Activated CD4-positive, alpha-beta T cell treated with anti-CD3 and anti-CD28 coated beads, Interleukin-2, amount 10 ng/mL, durations not matched to agents 7 days and 5 days (primary cell): Measurements from ENCODE around the gene BRSK2. TPM values are rescaled to one million over a fixed set of nuclear protein-coding genes. Genes with fewer than 3 reads are reported as not detected.

Experiments used
- CTCF ChIA-PET: fragments of 350-600 bp; sonication (Branson Sonifier 250); formaldehyde crosslinking; loops from one replicate; lab custom pipeline; 2021; ENCODE audit warnings: antibody characterized with exemption; lab: Charles Lee
- POLR2A ChIA-PET: fragments of 350-600 bp; sonication (Branson Sonifier 250); formaldehyde crosslinking; loops from one replicate; lab custom pipeline; 2021; ENCODE audit warnings: antibody characterized with exemption; lab: Charles Lee
- DNase-seq: peaks from one replicate; pipeline ENCODE4 v3.0.0-alpha.2; 2020
- H3K27ac Mint-ChIP-seq: one replicate; pipeline ENCODE4 v1.8.0; 2021; ENCODE audit warnings: mild to moderate bottlenecking, moderate library complexity, mixed read lengths
- H3K27me3 Mint-ChIP-seq: one replicate; pipeline ENCODE4 v1.8.0; 2021; ENCODE audit warnings: mixed read lengths
- H3K36me3 Mint-ChIP-seq: one replicate; pipeline ENCODE4 v1.8.0; 2021; ENCODE audit warnings: low read depth, mixed read lengths
- H3K4me1 Mint-ChIP-seq: one replicate; pipeline ENCODE4 v1.8.0; 2021; ENCODE audit warnings: mixed read lengths
- H3K4me3 Mint-ChIP-seq: one replicate; pipeline ENCODE4 v1.8.0; 2021; ENCODE audit warnings: mild to moderate bottlenecking, moderate library complexity, mixed read lengths
- H3K9me3 Mint-ChIP-seq: one replicate; pipeline ENCODE4 v1.8.0; 2021; ENCODE audit warnings: mixed read lengths
- total RNA-seq, 2 experiments: library from RNA; stranded (reverse); gene quantifications; one replicate each; pipeline ENCODE4 v1.2.3, GENCODE V29; 2021

Gene BRSK2
- total RNA-seq, 2 experiments from 2014 or later: not detected

GRCh38 chr11:1481861-1482441, 92.2 kb downstream of the BRSK2 start:
- CTCF ChIA-PET: no interaction called here
- Mint-ChIP-seq H3K36me3 (peaks cover 10% of the 10 kb centered on the region), H3K4me3 (no peak overlapping the region), H3K27ac (no peak overlapping the region), H3K4me1 (no peaks in the 10 kb centered on the region), H3K27me3 (no peaks in the 10 kb centered on the region), H3K9me3 (no peaks in the 10 kb centered on the region)
- POLR2A ChIA-PET: no interaction called here
- no peak for DNase-seq

GRCh38 chr11:1482581-1483444, 93.1 kb downstream of the BRSK2 start:
- H3K4me3 Mint-ChIP-seq: no peak overlapping the region
- peaks cover 8% of the 10 kb centered on the region for H3K36me3 Mint-ChIP-seq
- no peaks in the 10 kb centered on the region for H3K4me1 Mint-ChIP-seq
- CTCF ChIA-PET: no interaction called here
- DNase-seq: no peak
- POLR2A ChIA-PET: no interaction called here
- H3K27ac Mint-ChIP-seq: no peak overlapping the region
- H3K27me3 Mint-ChIP-seq: no peaks in the 10 kb centered on the region
- H3K9me3 Mint-ChIP-seq: no peaks in the 10 kb centered on the region

DNA sequence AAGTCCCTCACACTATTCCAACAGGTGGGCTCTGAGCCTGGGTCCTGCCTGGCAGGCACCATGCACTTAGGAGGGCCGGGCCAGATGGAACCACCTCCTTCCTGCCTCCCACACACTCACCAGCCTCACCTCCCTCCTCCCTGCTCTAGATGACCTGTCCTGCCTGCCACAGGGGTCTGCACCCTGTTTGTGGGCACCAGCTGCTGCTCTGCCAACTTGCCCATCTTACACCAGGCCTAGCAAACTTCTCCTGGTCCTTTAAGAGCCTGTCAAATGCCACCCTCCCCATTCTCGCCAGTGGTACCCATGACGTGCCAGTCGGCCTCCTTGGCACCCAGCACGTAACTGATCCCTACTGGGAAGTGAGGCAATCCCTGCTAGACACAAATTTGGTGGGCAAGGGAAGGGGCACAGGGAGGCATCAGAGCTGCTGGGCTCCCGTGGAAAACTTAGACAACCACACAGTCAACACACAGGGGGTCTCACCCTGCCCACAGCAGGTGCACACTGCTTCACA, 93.8 kb downstream of the BRSK2 start:
- no peaks in the 10 kb centered on the region for H3K27me3 Mint-ChIP-seq
- POLR2A ChIA-PET: no interaction called here

GRCh38 chr11:1484061-1484671, 94.4 kb downstream of the BRSK2 start:
- Mint-ChIP-seq H3K4me3 (no peak overlapping the region), H3K27me3 (no peaks in the 10 kb centered on the region)

More for the DNA sequence above, 93.8 kb downstream of the BRSK2 start:
- Mint-ChIP-seq H3K4me3 (no peak overlapping the region), H3K27ac (no peak overlapping the region), H3K9me3 (no peaks in the 10 kb centered on the region), H3K36me3 (peaks cover 5% of the 10 kb centered on the region), H3K4me1 (peaks cover 1% of the 10 kb centered on the region)
- CTCF ChIA-PET: no interaction called here
- DNase-seq: no peak

GRCh38 chr11:1484695-1485503, 95.2 kb downstream of the BRSK2 start:
- H3K36me3 Mint-ChIP-seq: no peaks in the 10 kb centered on the region
- peaks cover 3% of the 10 kb centered on the region for H3K4me1 Mint-ChIP-seq
- H3K9me3 Mint-ChIP-seq: no peaks in the 10 kb centered on the region
- DNase-seq: no peak
- no peaks in the 10 kb centered on the region for H3K27me3 Mint-ChIP-seq
- CTCF ChIA-PET: no interaction called here
- no peak overlapping the region for H3K4me3 Mint-ChIP-seq
- H3K27ac Mint-ChIP-seq: no peak overlapping the region
- POLR2A ChIA-PET: no interaction called here

More at GRCh38 chr11:1484061-1484671, 94.4 kb downstream of the BRSK2 start:
- no peak for DNase-seq
- Mint-ChIP-seq H3K4me1 (peaks cover 3% of the 10 kb centered on the region), H3K9me3 (no peaks in the 10 kb centered on the region), H3K36me3 (no peaks in the 10 kb centered on the region), H3K27ac (no peak overlapping the region)
- ChIA-PET POLR2A (no interaction called here), CTCF (no interaction called here)

DNA sequence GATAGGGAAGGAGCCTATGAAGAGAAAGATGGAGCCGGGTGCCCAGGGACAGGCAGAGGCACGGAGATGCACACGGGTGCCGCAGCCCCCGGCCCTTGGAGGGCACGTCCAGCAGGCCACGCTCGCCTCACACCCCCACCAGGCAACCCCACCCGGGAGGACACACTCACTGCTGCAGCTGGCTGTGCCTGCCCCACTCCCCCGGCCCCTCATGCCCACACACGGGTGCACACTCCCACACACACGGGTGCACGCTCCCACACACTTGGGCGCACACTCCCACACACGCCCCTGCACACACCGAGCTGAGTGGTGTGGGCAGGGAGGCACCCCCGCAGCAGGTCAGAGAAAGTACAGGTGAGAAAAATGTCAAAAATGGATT, 95.8 kb downstream of the BRSK2 start:
- no peaks in the 10 kb centered on the region for H3K9me3 Mint-ChIP-seq
- ChIA-PET CTCF (no interaction called here), POLR2A (no interaction called here)
- no peak for DNase-seq
- H3K4me1 Mint-ChIP-seq: peaks cover 3% of the 10 kb centered on the region
- H3K27me3 Mint-ChIP-seq: no peaks in the 10 kb centered on the region
- H3K36me3 Mint-ChIP-seq: no peaks in the 10 kb centered on the region
- no peak overlapping the region for H3K4me3 Mint-ChIP-seq
- H3K27ac Mint-ChIP-seq: no peak overlapping the region

GRCh38 chr11:1486054-1486825, 96.5 kb downstream of the BRSK2 start, which contains the start of gene MOB2:
Gene MOB2 (minus strand): TSS chr11:1486779. CDS start chr11:1486556, 223 bp downstream.
- POLR2A ChIA-PET: no interaction called here
- DNase-seq: no peak
- Mint-ChIP-seq H3K9me3 (no peaks in the 10 kb centered on the region), H3K27me3 (no peaks in the 10 kb centered on the region), H3K4me1 (peaks cover 3% of the 10 kb centered on the region), H3K4me3 (no peak within 1 kb of the TSS), H3K27ac (no peak within 1 kb of the TSS), H3K36me3 (no peaks in the 10 kb centered on the region)
- CTCF ChIA-PET: no interaction called here

- Mint-ChIP-seq H3K4me1 (peaks cover 3% of the 10 kb centered on the region), H3K9me3 (no peaks in the 10 kb centered on the region), H3K36me3 (no peaks in the 10 kb centered on the region), H3K4me3 (no peak overlapping the region), H3K27me3 (no peaks in the 10 kb centered on the region), H3K27ac (no peak overlapping the region)
- no peak for DNase-seq
- CTCF ChIA-PET: no interaction called here
- POLR2A ChIA-PET: no interaction called here
These were observed 97.5 kb downstream of the BRSK2 start for GRCh38 chr11:1487091-1487850.

DNA sequence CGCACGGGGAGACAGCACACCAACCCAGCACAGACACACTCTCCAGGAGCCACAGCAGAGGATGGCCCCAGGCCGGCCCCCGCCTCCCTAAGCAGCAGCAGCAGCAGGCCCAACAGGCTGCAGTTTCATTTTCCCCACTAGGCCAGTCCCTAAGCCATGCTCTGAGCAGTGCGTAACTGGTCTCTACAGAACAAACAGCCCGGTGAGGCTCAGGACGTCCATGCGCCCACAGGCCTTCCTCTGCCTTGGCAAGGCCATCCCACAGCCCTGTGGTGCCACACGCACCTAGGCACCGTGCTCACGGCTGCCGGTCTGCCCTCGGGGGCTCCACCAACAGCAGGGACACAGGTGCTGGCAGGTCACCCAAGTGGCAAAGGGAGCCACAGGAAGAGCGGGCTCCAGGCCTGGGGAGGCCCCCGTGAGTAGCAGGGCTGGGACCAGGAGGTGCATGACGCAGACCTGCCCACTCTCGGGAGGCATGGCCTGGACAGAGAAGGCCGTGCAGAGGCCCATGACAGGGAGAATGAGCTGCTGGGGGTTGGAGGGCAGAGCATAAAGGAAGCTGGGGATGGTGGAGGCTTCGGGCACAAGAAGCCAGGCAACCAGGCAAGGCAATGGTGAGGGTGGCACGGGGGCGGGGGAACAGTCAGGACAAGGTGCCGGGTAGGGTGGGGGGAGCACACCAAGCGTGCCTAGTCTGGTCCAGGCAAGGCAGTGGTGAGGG, 98.3 kb downstream of the BRSK2 start:
- CTCF ChIA-PET: no interaction called here
- DNase-seq: no peak
- H3K9me3 Mint-ChIP-seq: no peaks in the 10 kb centered on the region
- no peaks in the 10 kb centered on the region for H3K27me3 Mint-ChIP-seq
- H3K4me1 Mint-ChIP-seq: peaks cover 5% of the 10 kb centered on the region
- no peak overlapping the region for H3K4me3 Mint-ChIP-seq
- H3K36me3 Mint-ChIP-seq: no peaks in the 10 kb centered on the region
- POLR2A ChIA-PET: no interaction called here
- no peak overlapping the region for H3K27ac Mint-ChIP-seq

DNA sequence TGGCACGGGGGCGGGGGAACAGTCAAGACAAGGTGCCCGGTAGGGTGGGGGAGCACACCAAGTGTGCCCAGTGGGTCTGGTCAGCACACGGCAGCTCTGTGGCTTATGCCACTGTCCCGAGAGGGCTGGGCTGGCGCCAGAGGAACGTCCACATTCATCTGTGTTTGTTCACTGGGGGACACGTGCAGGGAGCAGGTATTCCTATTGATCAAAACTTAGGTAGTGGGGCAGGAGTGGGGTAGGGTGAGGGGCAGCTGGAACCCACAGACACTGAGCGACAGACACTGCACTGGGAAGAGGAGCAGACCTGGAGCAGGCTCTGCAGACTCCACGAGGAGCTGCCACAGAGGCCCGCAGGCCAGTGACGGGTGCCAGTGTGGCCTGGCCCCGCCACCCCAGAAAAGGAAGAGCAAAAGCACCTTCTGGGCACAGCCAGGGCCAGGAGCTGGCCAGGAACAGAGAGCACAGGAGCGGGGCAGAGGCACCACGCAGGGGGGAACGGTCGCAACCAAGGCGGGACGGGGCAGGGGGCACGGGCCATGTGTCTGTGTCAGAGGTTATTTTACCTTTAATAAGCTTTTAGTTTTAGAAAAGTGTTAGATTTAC, 98.9 kb downstream of the BRSK2 start:
- no peak for DNase-seq
- Mint-ChIP-seq H3K27me3 (no peaks in the 10 kb centered on the region), H3K4me3 (no peak overlapping the region), H3K4me1 (peaks cover 5% of the 10 kb centered on the region), H3K36me3 (no peaks in the 10 kb centered on the region), H3K27ac (no peak overlapping the region), H3K9me3 (no peaks in the 10 kb centered on the region)
- CTCF ChIA-PET: no interaction called here
- POLR2A ChIA-PET: no interaction called here

- no peaks in the 10 kb centered on the region for H3K9me3 Mint-ChIP-seq
- DNase-seq: no peak
- no peaks in the 10 kb centered on the region for H3K36me3 Mint-ChIP-seq
- POLR2A ChIA-PET: no interaction called here
- CTCF ChIA-PET: interaction anchor here (1.0 kb wide), 1 partner anchor 9 kb away, joined by 3 read pairs; no protein-coding TSS in a partner anchor
- no peak overlapping the region for H3K4me3 Mint-ChIP-seq
- H3K27ac Mint-ChIP-seq: no peak overlapping the region
- peaks cover 5% of the 10 kb centered on the region for H3K4me1 Mint-ChIP-seq
- no peaks in the 10 kb centered on the region for H3K27me3 Mint-ChIP-seq
These were observed 100.9 kb downstream of the BRSK2 start for GRCh38 chr11:1490651-1491050.
